Measurements from ENCODE around the gene ZC3H18.

Gene ZC3H18

GRCh38 chr16:88651276-88651988 is 81.2 kb downstream of the ZC3H18 start:
- peak overlapping the region; percentile 70 for H3K4me3 ChIP-seq (ENCODE audit: low read depth, low read length)
- TF ChIP-seq CTCF (conservative IDR thresholded peaks at IDR 0.05; ENCODE audit: low read depth, low read length) = no peak
- DNase-seq (ENCODE audit: low read depth) = peak; percentile 45

- TF ChIP-seq CTCF (conservative IDR thresholded peaks at IDR 0.05; ENCODE audit: low read depth, low read length) = no peak
- DNase-seq (ENCODE audit: low read depth) = no peak
- H3K4me3 ChIP-seq (ENCODE audit: low read depth, low read length) = no peak overlapping the region
Observed at GRCh38 chr16:88651989-88652761, 82.0 kb downstream of the ZC3H18 start.

- H3K4me3 ChIP-seq (ENCODE audit: low read depth, low read length) = no peak overlapping the region
- no peak for TF ChIP-seq CTCF (conservative IDR thresholded peaks at IDR 0.05; ENCODE audit: low read depth, low read length)
- DNase-seq (ENCODE audit: low read depth) = no peak
Observed at GRCh38 chr16:88652762-88653063, 82.5 kb downstream of the ZC3H18 start.

- no peak overlapping the region for H3K4me3 ChIP-seq (ENCODE audit: low read depth, low read length)
- DNase-seq (ENCODE audit: low read depth) = no peak
- no peak for TF ChIP-seq CTCF (conservative IDR thresholded peaks at IDR 0.05; ENCODE audit: low read depth, low read length)
Observed at GRCh38 chr16:88653101-88653500, 82.9 kb downstream of the ZC3H18 start.

GRCh38 chr16:88653596-88654362 is 83.6 kb downstream of the ZC3H18 start:
- H3K4me3 ChIP-seq (ENCODE audit: low read depth, low read length) = no peak overlapping the region
- no peak for DNase-seq (ENCODE audit: low read depth)
- TF ChIP-seq CTCF (conservative IDR thresholded peaks at IDR 0.05; ENCODE audit: low read depth, low read length) = no peak

- no peak for TF ChIP-seq CTCF (conservative IDR thresholded peaks at IDR 0.05; ENCODE audit: low read depth, low read length)
- H3K4me3 ChIP-seq (ENCODE audit: low read depth, low read length) = no peak overlapping the region
Observed at GRCh38 chr16:88654363-88655052, 84.3 kb downstream of the ZC3H18 start.

More at GRCh38 chr16:88654363-88655052, 84.3 kb downstream of the ZC3H18 start:
- DNase-seq (ENCODE audit: low read depth) = no peak

All from choroid plexus epithelial cell (primary cell).